ENCODE measurements around the gene SIK1.
"Not testable (repeated sequence)": the region's sequence is repeated elsewhere in the genome, so short reads cannot be mapped to it uniquely, and the experiment has no call there.

Gene SIK1

DNA sequence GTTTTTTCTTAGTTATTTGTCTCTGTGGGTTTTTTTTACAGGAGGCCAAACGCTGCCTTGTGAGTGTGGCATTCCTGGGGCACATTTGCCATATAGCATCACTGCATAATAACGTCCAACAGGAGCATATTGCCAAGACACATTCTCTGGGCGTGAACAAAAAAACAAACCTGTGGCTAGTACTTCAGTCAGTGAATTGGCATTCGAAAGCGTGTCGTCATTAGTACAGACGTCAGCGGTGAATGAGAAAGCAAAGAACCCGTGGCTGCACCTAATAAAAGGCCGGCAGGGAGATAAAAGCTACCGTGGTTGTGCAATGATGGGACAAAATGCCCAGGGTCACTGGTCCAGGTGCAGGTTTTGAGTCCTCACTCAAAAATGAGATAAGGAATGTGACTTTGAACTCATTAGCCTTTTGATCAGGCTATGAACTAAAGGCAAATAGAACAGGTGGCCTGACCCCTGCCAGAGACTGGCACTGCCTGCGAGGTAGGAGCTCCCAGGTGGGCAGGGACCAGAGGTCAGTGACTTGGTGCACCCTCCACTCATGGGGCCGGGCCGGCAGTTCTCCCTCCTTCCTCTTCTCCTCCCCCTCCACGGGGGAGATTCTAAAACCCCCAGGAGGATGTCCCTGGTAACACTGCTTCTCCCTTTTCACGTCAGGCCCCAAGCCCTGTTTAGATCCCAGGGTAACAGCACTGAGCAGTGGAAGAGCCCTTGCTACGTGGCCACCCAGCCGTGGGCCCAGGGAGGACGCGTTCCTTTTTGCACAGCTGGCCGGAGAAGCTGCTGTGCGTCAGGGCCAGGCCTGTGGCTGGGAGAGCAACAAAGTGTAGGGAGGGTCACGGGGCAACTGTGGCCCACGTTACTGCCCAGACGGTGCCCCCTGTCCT, 14.2 kb upstream of the SIK1 start:
- not testable (repeated sequence) for DNase-seq (ENCODE audit: extremely low spot score, insufficient read length, low read depth); FAIRE-seq

DNA sequence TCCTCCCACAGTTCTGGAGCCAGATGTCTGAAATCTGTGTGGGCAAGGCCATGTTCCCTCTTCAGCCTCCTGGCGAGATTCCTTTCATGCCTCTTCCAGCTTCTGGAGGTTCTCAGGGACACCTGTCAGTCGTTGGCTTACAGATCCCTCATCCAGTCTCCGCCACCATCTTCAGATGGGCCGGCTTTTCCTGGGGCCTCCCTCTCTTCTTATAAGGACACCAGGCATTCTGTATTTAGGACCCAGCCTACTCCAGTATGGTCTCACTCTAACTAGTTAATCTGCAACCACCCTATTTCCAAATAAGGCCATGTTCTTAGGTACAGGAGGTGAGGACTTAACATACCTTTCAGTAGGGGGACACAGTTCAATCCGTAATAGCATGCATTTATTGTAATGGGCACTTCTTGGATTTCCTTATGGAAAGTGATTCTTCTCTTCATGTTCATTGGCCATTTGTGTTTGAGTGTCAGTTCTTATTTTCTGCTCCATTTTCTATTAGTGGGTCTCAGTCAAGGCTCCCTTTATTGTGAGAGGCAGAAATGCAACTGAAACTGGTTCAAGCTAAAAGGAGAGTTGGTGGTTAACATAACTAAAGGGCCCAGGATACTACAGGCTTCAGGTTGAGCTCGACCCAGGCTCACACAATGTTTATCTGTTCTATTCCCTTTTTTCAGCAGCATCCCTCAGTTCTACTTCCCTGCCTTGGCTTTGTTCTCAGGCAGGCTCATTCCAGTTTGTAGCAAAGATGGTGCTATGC, 12.6 kb upstream of the SIK1 start:
- DNase-seq (ENCODE audit: extremely low spot score, insufficient read length, low read depth) = not testable (repeated sequence)
- peak; percentile 92 for FAIRE-seq

DNA sequence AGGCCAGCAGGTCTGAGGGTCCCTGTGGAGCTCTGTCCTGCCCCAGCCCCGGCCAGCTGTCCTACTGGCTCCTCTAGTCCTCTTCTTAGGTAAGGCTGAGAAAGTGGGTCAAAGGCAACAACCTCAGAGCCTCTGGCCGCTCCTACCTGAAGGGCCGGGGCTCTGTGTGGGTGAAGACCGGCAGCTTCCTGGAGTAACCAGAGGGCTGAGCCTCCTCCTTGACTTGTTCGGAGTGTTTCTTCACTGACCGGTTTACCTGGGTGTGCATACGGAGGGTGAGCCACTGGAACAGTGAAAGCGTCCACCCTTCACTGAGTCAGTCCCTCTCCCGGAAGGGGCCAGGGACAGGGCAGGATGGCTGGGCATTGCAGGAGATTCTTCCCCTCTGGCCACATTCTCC, 9.3 kb upstream of the SIK1 start:
- not testable (repeated sequence) for DNase-seq (ENCODE audit: extremely low spot score, insufficient read length, low read depth); FAIRE-seq

DNA sequence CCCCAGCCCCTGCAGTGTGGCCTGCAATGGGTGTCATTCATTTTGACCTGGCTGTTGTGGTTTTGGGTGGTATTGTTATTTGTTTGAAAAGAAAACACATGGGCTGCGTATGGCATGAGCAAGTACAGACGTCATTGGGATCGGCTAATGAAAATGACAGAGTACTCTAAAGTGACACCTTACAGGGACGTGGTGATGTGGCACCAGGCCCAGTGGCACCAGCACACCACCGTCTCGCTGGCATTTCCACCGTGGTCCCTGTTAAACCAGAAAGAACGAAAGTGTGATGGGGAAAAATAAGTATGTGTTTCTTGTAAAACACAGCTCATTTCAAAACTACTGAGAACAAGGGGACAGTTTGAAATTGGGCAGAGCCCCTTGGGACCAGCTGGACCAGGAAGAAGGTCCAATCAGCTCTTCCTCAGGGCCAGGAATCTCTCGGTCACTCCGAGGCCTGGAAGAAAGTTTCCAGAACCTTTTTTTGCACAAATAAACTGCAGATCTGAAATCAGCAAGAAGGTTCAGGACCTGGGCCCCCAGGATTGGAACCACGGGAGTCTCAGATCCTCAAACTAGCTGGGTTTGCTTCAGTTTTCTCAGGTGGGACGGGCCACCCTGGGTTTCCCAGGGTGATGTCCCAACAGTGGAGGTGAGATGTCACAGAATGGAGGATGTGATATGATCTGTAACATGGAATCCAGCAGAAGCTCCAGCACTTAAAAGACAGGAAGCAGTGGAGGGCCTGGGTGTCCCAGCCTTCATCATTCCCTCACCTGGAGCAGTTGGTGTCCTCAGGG, 6.6 kb upstream of the SIK1 start:
- DNase-seq (ENCODE audit: extremely low spot score, insufficient read length, low read depth) = not testable (repeated sequence)
- peak; percentile 79 for FAIRE-seq

DNA sequence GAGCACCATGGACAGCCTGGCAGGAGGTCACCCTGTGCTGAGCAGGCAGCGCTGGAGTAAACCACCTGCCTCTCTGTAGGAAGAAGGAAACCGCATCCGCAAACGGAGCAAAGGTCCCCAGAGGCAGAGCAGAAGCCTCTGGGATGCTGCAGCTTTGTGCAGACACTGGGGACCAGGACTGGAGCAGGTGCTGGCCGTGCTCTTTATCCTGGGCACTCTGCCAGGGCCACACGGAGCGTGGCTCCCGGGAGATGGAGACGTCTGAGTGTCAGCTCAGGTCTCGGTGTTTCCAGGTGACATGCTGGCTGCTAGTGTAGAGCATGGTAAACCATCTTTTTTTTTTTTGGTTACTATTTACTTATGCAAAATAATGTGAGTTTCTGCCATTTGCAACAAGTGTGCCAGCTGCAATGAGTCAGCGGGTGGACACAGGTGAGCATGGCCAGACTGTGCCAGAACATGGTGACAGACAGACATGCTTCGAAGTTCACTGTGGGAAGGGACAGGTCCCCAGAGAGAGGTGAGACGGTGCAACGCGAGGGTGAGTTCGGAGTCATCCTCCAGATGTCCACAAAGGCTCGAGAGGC, 4.0 kb upstream of the SIK1 start:
- FAIRE-seq = peak; percentile 80

DNA sequence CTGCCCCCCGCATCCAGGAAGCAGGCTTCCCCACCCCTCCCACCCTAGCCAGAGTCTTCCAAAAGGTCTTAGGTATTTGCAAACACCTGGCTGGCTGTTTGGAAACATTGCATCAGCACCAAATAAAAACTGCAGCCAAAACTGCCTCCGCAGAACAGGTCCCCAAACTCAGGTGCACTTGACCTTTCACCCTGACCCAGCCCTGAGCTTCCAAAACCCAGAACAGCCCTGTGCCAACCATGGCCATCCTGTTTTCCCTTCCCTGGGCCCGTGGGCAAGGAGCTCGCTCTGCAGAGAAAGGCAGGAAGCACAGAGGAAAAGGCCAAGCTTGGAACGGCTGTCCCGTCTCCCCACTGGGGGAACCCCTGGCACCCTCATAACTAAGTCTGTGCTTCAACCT, 2.0 kb upstream of the SIK1 start:
- not testable (repeated sequence) for FAIRE-seq; DNase-seq (ENCODE audit: extremely low spot score, insufficient read length, low read depth)

More for the DNA sequence above, 4.0 kb upstream of the SIK1 start:
- not testable (repeated sequence) for DNase-seq (ENCODE audit: extremely low spot score, insufficient read length, low read depth)

DNA sequence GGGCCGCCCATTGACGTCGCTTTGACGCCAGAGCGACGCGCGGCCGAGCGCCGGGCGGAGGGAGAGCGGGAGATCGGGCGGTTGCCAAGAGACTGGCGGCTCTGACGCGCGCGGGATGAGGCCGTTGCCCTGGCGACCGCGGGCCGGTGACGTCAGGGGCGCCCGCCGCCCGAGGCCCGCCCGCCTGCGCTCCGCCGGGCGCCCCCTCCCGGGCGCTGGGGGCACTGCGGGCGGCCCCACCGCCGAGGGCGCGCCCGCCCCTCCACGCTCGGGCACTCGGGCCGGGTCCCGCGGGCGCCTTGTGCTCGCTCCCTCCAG, 270 bp upstream of the SIK1 start:
- FAIRE-seq = peak; percentile 81
- not testable (repeated sequence) for DNase-seq (ENCODE audit: extremely low spot score, insufficient read length, low read depth)

DNA sequence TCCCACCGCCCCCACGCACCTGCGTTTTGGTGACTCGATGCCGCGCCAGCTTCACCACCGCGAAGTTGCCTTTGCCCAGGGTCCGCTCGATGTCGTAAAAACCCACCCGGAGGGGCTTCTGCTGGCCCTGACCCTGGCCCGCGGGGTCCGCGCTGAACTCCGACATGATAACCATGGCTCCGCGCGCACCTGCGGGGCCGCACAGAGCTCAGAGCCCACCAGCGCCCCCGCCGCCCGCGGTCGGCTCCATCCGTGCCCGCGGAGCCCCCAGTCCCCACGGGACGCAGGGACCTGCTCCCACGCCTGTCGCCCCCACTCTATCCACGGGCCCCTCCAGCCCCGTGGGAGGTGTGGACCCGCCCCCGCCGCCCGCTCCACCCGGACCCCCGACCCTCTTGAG, 927 bp downstream of the SIK1 start:
- DNase-seq (ENCODE audit: extremely low spot score, insufficient read length, low read depth); FAIRE-seq: not testable (repeated sequence)

DNA sequence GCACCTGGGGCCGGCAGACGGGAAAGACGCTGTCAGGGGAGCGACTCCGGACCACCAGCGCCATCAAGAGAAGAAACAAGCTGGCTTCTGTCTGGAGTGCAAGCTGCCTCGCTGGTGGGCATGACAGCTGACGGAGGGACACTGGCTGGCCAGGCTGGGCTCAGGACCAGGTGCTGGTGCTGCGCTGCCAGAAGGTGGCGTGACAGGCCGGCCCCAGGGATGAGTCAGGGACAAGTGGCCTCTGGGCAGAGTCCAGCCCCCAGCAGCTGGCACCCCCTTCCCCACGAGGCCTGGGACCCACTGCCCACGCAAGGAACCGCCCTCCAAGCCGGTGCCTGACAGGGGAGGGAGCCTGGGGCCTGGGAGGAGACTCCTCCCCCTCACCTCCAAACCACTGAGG, 7.5 kb downstream of the SIK1 start:
- DNase-seq (ENCODE audit: extremely low spot score, insufficient read length, low read depth); FAIRE-seq: not testable (repeated sequence)

DNA sequence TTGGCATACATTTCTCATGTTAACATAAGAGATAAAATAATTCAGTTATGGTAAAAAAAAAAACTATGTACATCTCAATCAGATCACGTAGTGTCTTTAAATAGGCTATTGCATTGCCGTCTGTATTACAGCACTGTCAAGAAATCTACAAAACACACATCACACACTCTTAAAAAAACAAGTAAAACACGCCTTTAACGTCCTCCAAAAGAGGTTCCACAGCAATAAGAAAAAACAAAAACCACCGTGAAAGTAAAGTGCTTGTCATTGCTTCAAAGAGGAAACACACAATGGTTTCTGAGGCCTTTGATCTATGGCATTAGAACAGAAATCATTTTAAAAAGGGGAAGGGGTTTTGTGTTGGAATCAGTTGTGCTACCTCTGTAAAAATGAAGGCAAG, 12.4 kb downstream of the SIK1 start:
- not testable (repeated sequence) for FAIRE-seq; DNase-seq (ENCODE audit: extremely low spot score, insufficient read length, low read depth)

DNA sequence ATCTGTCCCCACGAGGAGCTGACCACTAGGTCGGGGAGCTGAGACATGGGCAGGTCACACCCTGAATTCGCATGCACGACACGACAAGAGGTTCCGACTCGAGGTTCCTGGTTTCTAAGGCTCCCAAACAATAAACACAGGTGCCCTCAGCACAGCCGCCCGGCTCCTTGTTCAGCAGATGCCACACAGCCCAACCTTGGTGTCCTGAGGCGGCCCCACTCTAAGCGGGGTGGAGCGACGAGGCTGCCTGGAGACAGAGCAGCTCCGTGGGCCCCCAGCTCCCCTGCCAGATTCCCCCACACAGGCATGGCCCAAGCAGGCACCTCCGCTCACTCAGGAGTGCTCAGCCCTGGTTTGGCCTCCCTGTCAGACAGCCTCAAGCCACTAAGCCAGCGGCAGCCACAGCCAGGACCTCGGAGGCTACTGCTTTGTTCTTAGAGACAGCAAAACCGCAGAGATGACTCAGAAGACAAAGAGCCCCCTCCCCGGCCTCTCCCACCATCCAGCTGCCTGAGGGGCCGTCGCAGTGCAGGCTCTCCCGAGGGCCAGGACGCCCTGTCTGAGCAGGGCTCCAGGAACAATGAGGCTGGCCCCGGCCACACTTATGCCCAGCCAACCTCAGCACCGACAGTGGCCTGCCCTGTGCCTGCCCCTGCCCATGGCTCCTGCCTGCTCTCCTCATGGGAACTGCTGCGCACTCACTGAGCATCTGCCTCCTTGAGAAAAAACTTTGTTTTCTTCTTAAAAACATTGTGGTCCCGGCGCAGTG, 14.7 kb downstream of the SIK1 start:
- FAIRE-seq; DNase-seq (ENCODE audit: extremely low spot score, insufficient read length, low read depth): not testable (repeated sequence)

DNA sequence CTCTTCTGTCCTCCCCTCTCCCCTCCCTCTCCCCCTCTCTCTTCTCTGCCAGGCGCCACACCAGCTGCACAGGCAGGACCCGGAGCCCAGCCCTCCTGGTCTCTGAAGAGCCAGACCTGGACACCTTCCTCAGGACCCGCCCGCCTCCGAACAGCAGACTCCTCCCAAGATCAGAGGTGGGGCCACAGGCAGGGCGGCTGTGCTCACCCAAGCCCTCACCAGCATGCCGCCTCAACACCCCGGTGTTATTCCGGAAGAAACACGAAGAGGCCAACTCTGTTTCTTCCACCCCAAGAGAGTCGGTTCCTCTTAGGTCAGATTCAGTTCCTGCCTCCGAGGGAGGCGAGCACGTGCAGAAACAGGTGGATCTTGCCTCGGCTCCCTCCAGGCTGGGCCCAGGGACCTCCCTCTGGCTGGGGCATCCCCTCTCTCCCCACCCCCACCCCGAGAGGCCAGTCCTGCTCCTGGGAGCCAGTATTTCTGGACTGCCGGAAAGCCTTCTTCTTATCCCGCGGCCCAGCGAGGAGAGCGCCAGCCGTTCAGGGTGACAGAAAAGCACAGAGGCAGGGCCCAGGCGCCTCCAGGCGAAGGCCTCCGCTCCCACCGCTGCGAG, 16.4 kb downstream of the SIK1 start:
- peak; percentile 77 for FAIRE-seq
- DNase-seq (ENCODE audit: extremely low spot score, insufficient read length, low read depth) = not testable (repeated sequence)

DNA sequence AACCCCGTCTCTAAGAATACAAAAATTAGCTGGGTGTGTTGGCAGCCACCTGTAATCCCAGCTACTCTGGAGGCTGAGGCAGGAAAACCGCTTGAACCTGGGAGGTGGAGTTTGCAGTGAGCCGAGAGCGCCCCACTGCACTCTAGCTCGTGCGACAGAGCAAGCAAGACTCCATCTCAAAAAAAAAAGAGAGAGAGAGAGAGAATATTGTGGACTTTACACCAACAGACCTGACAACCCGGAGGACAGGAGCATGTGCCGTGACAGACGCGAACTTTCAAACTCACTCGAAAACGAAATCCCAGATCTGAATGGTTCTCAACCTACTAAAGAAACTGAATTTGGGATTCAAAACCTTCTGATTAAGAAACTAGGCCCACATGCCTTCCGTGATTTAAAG, 19.8 kb downstream of the SIK1 start:
- FAIRE-seq; DNase-seq (ENCODE audit: extremely low spot score, insufficient read length, low read depth): not testable (repeated sequence)

DNA sequence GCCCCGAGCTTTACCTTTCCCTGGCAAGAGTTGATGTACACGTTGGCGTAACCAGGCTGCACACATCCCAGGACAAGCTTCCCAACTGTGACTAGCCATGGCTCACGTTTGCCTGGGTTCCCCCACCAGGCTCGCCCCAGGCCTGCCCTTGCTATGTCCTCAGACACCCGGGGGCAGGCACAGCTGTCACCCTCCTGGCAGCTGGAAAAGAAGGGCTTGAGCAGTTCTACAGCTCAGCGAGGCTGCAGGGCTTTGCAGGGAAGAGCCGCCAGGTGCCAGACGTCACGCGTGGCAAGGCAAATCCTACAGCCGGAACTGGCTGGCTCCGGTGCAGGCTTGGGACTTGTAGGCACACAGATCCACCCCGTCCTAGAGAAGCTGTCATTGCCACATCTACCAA, 22.5 kb downstream of the SIK1 start:
- FAIRE-seq; DNase-seq (ENCODE audit: extremely low spot score, insufficient read length, low read depth): not testable (repeated sequence)

DNA sequence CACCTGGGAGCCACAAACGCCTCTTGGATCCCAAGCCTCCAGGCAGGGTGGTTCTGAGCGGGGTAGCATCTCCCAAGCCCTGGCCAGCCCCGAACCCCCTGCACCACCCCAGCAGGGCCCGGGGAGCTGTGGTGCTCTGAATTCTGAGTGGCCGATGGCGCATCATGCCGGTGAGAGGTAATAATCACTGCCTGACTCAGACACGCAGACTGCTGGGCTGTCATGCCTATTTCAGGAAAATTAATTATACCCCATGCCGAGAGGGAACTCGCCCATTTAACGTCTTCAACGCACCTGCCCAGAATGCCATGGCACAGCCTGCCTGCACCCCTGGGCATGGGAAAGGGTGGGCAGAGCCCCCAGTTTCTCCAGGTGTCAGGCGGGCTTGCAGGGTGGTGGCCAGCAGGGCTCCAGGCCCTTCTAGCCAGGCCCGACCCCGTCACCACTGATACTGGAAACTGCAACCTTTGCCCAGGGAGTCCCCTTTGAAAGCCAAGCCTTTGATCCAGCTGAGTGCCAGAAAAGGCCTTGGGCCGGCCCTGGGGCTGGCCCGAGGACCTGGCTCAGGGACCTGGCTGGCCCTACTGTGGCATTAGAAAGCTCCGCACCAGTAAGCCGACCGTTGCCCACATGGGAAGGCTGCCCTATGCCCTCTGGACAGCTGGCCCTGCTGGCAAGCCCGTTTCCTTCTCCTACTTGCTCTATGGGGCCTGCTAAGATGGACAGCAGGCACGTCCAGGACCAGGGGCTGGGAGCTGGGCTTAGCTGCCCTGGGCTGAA, 23.1 kb downstream of the SIK1 start:
- DNase-seq (ENCODE audit: extremely low spot score, insufficient read length, low read depth); FAIRE-seq: not testable (repeated sequence)

DNA sequence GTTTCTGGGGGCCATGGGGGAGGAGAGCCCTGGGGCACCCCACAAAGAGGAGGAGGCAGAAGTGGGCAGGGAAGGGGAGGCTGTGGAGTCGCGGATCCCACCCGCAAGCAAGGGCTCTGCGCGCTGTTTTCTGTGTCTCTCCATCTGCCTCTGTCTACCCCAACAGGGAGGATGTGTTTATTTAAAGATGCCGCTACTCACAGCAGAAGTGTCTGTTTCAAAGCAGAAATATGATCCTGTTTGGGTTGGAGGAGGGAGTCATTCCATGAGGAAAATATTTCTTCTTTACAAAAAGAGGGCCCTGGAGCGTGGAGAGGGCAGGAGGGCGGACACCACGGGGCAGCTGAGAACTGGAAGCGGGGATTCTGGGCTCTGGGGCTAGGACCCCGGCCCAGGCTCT, 25.8 kb downstream of the SIK1 start:
- FAIRE-seq; DNase-seq (ENCODE audit: extremely low spot score, insufficient read length, low read depth): not testable (repeated sequence)

DNA sequence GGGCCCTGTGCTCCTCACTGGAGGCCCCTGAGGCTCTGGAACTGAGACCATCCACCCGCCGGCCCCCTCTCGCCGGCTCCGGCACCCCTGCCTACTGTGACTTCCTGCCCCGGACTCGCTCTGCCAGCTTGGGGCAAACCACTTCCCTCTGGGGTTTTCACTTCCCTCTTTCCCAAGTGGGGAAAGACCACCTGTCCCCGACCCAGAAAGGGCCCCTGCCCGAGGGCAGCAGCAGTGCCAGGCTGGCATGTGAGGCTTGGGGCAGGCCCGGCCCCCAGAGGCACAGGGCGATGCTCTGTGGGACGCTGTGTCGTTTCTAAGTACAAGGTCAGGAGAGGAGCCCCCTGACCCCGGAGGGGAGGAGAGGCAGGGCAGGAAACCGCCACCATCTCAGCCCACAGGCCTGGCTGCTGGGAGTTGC, 27.3 kb downstream of the SIK1 start:
- FAIRE-seq = peak; percentile 92
- DNase-seq (ENCODE audit: extremely low spot score, insufficient read length, low read depth) = not testable (repeated sequence)

DNA sequence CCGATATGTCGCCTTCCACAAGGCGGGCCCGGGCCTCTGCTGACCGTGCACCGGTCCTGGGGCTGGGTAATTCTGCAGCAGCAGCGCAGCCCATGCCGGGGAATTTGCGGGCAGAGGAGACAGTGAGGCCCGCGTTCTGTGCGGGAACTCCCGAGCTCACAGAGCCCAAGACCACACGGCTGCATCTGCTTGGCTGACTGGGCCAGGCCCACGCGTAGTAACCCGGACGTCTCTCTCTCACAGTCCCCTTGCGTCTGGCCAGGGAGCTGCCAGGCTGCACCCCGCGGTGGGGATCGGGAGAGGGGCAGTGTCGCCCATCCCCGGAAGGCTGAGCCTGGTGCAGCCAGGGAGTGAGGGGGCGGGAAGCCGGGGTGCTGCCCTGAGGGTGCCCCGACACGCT, 27.8 kb downstream of the SIK1 start:
- DNase-seq (ENCODE audit: extremely low spot score, insufficient read length, low read depth); FAIRE-seq: not testable (repeated sequence)

All from GM18507 (cell line).